ENCODE measurements around the gene STARD3. TPM values are rescaled to one million over a fixed set of nuclear protein-coding genes. Genes with fewer than 3 reads are reported as not detected.

The STARD3 gene
- total RNA-seq, 1 experiment from 2014 or later = 75.3 TPM

GRCh38 chr17:39639566-39640458 is 2.9 kb downstream of the STARD3 start:
- Mint-ChIP-seq H3K9me3 (no peaks in the 10 kb centered on the region), H3K27me3 (ENCODE audit: low read depth) (no peaks in the 10 kb centered on the region), H3K4me3 (peak overlapping the region; percentile 4), H3K36me3 (no peaks in the 10 kb centered on the region), H3K4me1 (peaks cover 68% of the 10 kb centered on the region), H3K27ac (peak overlapping the region; percentile 80)
- no peak for TF ChIP-seq AR (CRISPR knock-in tag; IDR thresholded peaks at IDR 0.05)
- no peak for TF ChIP-seq ZNF425 (CRISPR knock-in tag; conservative IDR thresholded peaks at IDR 0.05)
- TF ChIP-seq FOXJ3 (CRISPR knock-in tag; IDR thresholded peaks at IDR 0.05; ENCODE audit: borderline replicate concordance) = no peak
- TF ChIP-seq ZNF512 (CRISPR knock-in tag; IDR thresholded peaks at IDR 0.05; ENCODE audit: borderline replicate concordance) = no peak
- no peak for TF ChIP-seq ATF6 (CRISPR knock-in tag; IDR thresholded peaks at IDR 0.05)
- TF ChIP-seq MYBL2 (CRISPR knock-in tag; IDR thresholded peaks at IDR 0.05) = no peak
- TF ChIP-seq STAT6 (CRISPR knock-in tag; conservative IDR thresholded peaks at IDR 0.05; ENCODE audit: low read depth) = no peak
- TF ChIP-seq ATF2 (CRISPR knock-in tag; IDR thresholded peaks at IDR 0.05; ENCODE audit: borderline replicate concordance, low read depth) = no peak
- no peak for TF ChIP-seq E2F5 (CRISPR knock-in tag; IDR thresholded peaks at IDR 0.05)
- no peak for TF ChIP-seq TP53 (CRISPR knock-in tag; IDR thresholded peaks at IDR 0.05)
- TF ChIP-seq OVOL2 (CRISPR knock-in tag; IDR thresholded peaks at IDR 0.05; ENCODE audit: borderline replicate concordance) = no peak
- no peak for TF ChIP-seq HMGA2 (CRISPR knock-in tag; IDR thresholded peaks at IDR 0.05)
- TF ChIP-seq ZBTB43 (CRISPR knock-in tag; IDR thresholded peaks at IDR 0.05) = no peak
- no peak for TF ChIP-seq MLX (CRISPR knock-in tag; IDR thresholded peaks at IDR 0.05)
- TF ChIP-seq CREB1 (CRISPR knock-in tag; IDR thresholded peaks at IDR 0.05) = no peak
- no peak for TF ChIP-seq ZNF263 (CRISPR knock-in tag; IDR thresholded peaks at IDR 0.05; ENCODE audit: low read depth)
- no peak for TF ChIP-seq NR1H2 (CRISPR knock-in tag; IDR thresholded peaks at IDR 0.05)
- TF ChIP-seq IRF1 (CRISPR knock-in tag; IDR thresholded peaks at IDR 0.05) = no peak
- DNase-seq (ENCODE audit: low spot score) (no peak), ATAC-seq (no peak)
- POLR2A ChIA-PET = no interaction called here
- CTCF ChIA-PET = interaction anchor here (0.9 to 23.6 kb wide), 8 partner anchors 9 to 36 kb away, joined by 3 to 851 read pairs (median 5); no protein-coding TSS in a partner anchor
